NCI-H128 (cell line): ENCODE measurements around the gene RNF151.
"Not testable (repeated sequence)": the region's sequence is repeated elsewhere in the genome, so short reads cannot be mapped to it uniquely, and the experiment has no call there.

Experiments
- DNase-seq: peaks from one replicate; lab custom pipeline; 2025; ENCODE audit not compliant: unreplicated experiment; lab: John Stamatoyannopoulos, UW

Gene RNF151

DNA sequence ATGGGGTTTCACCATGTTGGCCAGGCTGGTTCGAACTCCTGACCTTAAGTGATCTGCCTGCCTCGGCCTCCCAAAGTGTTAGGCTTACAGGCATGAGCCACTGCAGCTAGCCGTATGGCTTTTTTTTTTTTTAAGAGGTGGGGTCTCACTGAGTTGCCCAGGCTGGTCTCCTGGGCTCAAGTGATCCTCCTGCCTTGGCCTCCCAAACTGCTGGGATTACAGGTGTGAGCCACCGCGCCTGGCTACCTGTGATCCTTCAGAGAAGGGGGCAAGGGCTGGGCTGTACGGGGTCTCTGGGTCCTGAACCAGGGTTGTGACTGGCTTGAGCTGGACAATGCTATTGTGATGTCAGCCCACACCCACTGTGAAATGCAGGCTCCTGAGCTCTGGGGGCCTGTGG, at the start of gene RNF151:
Gene RNF151, plus strand, starts transcription at position 397 of the 400 bp plus-strand sequence. CDS start 26 bp downstream, outside the sequence.
- no peak for DNase-seq

- no peak for DNase-seq
Measured at GRCh38 chr16:1917056-1917664, 49.5 kb upstream of the RNF151 start.

- DNase-seq: no peak
Measured at GRCh38 chr16:1917665-1918350, 48.8 kb upstream of the RNF151 start.

- no peak for DNase-seq
Measured at GRCh38 chr16:1918351-1919326, 48.0 kb upstream of the RNF151 start, which contains the start of gene HS3ST6. Gene HS3ST6 (minus strand): TSS chr16:1918415. CDS start chr16:1918323, 92 bp downstream.

GRCh38 chr16:1919327-1919998, 47.2 kb upstream of the RNF151 start:
- DNase-seq: no peak

GRCh38 chr16:1920122-1920521, 46.5 kb upstream of the RNF151 start:
- DNase-seq: not testable (repeated sequence)

- DNase-seq: no peak
Measured at GRCh38 chr16:1920727-1921171, 45.9 kb upstream of the RNF151 start.

DNA sequence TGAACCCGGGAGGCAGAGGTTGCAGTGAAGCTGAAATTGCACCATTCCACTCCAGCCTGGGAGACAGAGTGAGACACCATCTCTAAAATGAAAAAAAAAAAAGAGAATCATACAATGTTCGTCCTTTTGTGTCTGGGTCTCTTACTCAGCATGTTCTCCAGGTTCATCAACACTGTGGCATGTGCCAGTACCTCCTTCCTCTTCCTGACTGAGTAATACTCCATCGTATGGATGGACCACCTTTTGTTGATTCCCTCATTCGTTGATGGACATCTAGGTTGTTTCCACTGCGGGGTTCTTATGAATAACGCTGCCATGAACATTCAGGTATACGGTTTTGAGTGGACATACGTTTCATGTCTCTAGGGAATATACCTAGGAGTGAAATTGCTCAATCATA, 44.3 kb upstream of the RNF151 start:
- no peak for DNase-seq

DNA sequence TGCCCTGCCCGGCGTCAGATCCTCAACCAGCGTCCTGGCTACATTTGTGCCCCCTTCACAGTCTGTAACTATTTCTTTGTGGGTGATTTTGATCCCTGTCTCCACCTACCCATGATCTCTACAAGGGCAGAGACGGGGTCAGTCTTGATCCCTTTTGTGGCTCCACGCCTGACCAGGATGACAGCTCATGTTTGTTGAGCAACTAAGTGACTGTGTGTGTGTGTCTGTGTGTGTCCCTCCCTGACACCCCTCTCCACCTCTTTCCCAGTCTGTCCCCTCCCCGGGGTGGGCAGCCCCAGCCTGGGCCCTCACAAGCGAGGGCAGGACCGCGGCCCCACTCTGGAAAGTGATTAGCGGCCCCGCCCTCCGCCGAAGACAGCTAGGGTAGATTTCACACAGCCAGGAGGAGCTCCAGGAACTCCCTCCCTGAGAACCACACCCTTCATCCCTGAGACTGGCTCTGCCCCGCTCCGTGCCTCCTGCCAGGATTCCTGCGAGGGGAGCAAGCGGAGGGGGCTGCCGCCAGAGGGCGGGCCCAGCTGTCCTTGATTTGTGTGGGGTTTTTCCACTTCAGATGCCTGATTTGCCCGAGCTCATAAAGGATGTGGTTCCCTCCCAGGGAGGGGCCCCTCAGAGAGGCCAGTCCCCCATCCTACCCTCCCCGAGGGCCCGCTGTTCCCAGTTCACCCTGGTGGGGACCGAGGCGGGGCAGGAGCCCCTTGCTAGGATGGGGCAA, 43.2 kb upstream of the RNF151 start:
- no peak for DNase-seq

DNA sequence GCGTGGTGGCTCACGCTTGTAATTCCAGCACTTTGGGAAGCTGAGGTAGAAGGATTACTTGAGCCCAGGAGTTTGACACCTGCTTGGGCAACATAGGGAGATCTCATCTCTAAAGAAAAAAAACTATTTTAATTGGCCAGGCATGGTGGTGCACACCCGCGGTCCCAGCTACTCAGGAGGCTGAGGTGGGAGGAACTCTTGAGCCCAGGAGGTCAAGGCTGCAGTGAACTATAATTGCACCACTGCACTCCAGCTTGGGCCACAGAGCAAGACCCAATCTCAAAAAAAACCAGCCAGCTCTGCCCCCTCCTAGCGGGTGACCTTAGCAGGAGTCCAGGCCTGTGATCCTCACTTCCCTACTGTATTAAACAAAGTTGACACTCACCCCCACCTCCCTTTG, 42.6 kb upstream of the RNF151 start:
- DNase-seq: no peak

DNA sequence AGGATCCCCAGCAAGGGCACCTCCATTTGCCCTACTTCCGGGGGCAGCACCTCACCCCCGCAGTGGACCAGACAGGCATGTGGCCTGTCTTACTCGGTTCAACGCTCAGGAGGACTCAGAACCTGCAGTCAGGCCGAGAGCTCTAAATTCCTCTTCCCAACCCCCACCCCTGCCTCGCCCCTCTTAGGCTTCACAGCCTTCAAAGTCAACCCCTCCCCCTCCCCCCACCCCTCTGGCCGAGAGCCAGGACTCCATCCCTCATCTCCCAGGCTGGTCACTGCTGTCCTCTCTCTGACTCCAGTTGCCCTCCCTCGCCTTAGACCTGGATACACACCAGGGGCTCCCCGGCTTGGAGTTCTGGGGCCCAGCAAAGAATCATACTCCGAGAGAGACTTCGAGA, 40.4 kb upstream of the RNF151 start:
- no peak for DNase-seq

DNA sequence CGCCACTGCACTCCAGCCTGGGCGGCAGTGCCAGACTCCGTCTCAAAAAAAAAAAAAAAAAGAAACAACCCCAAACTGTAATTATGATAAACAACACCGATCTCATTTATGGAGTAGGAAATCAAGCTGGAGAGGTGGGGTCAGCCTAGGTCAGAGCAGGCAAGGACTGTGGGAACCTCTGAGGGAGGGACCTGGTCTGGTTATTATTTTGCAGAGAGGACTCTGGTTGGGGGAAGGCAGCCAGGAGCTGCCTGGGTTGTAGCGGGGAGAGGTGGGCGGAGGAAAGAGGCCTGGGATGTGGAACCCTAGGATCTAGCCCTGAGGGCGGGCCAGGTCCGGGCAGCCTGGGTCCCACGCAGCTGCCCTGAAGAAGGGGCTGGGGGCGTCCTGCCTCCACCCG, 37.6 kb upstream of the RNF151 start:
- no peak for DNase-seq

GRCh38 chr16:1929578-1930337, 36.9 kb upstream of the RNF151 start:
- peak; percentile 4 for DNase-seq

DNA sequence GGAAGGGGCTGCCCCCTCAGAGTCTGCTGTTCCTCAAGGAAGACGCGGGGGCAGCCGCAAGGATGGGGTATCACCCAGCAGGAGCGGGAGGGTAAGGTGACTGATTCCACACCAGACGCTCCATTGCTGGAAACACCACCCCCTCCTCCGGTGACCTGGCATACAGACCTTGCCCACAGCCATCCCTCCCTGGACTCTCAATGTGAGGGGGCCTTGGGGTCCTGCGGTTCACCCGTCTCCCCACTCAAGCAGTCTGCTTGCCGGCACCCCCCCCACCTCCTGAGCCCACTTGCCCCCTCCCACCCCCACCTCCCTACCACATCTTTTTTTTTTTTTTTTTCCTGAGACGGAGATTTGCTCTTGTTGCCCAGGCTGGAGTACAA, 36.3 kb upstream of the RNF151 start:
- DNase-seq: no peak

DNA sequence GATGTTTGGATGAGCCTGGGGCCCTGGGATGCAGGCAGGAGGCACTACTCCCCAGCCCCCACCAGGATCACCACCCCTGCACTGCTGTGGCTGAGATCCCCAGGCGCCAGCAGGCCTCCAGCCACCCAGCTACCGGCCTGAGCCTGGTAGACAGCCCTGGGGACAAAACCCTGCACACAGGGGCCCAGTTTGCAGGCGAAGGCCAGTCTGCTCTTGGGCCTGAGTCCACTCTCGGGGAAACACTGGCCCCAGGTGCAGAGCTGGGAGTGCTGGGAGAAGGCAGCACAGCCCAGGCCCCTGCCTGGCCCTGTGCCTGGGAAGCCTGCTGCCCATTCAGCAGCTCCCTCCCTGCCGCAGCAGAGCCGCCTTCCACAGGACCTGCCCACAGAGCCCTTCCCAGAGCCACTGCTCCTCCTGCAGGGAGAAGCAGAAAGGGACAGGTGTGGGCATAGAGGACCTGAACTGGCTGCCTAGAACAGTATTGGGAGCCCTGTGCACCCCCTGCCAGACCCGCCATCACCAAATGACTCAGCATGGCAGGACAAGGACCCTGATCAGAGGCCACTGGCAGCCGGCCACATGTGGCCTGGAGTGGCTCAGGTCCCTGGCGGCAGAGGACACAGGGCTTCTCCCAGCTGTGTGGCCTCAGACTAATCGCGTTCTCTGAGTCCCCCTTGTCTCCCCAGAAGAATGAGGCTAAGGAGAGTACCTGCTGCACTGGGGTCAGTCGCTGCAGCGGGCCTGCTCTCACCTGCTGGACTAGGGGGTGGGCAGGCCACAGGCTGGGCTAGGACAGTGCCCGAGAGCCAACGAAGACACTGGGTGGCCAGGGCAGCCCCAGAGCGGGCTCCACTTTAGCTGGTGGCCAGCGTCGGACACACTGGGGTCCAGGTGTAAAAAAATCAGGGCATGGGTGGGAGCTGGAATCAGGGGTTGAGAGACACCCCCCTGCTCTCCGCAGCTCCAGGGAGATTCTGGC, 34.3 kb upstream of the RNF151 start:
- no peak for DNase-seq

DNA sequence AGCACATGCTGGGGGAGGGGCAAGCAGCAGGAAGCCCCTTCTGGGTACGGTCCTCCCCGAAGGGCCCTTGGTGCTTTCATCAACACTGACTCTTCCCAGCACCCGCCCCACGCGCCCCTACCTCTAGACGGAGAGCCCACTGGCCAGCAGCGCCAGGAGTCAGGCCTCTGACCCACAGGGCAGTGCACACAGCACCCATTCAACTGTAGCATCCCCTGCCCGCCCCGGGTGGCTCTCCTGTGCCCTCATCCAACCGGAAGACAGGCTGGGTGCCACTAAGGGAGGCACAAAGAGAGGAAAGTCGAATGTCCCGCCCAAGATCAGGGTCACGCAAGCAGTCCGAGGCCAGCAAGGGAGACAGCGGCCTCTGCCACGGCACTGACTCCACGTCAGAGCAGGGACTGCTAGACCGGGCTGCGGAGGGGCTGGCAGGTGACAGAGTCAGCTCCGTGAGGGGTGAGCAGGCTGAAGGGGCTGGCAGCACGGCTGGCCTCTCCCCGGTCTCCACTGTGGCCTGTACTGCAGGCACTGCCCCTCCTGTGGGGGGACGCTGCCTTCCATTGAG, 33.5 kb upstream of the RNF151 start:
- no peak for DNase-seq

- DNase-seq: no peak
Measured at GRCh38 chr16:1936945-1937479, 29.6 kb upstream of the RNF151 start.

DNA sequence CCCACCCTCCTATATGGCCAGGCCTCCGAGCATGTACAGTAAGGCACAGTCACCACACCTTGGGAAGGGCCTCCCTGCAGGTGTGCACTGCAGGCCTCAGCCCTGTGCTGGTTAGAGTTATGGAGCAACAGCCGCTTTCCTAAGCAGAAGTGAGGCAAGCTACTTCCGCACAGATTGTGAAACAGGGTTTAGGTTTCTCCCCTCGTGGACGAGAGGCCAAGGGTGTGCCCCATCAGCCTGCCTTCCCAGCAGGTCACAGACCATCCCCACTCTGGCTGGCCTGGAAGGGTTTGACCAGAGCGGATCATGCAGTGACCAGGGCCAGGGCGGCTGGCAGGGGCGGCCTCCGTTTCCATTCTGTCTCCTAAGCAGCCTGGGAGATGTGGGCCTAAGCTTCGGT, 28.3 kb upstream of the RNF151 start:
- no peak for DNase-seq
